HG02623 (cell line): ENCODE measurements around the gene HSP90AB1.

ENCODE experiments used
- ATAC-seq: cut with Tn5 transposase; IDR thresholded peaks from one replicate; pipeline ENCODE4 v1.9.1; 2021; ENCODE audit warnings: moderate library complexity; ENCODE audit not compliant: unreplicated experiment

Gene HSP90AB1

GRCh38 chr6:44265007-44265721 lies 18.3 kb downstream of the HSP90AB1 start, which contains the start of gene NFKBIE:
Gene NFKBIE (minus strand): TSS chr6:44265551. CDS start chr6:44265346, 205 bp downstream.
- ATAC-seq, result peak; percentile 45

- no peak for ATAC-seq
Observed at GRCh38 chr6:44265722-44266233, 18.9 kb downstream of the HSP90AB1 start.

GRCh38 chr6:44266347-44266746 lies 19.4 kb downstream of the HSP90AB1 start:
- no peak for ATAC-seq

- no peak for ATAC-seq
Observed at GRCh38 chr6:44267252-44267651, 20.4 kb downstream of the HSP90AB1 start.

- no peak for ATAC-seq
Observed at GRCh38 chr6:44268095-44268628, 21.3 kb downstream of the HSP90AB1 start.

GRCh38 chr6:44269178-44269920 lies 22.4 kb downstream of the HSP90AB1 start:
- no peak for ATAC-seq

GRCh38 chr6:44269921-44270525 lies 23.1 kb downstream of the HSP90AB1 start, which contains the start of gene TMEM151B:
Gene TMEM151B (plus strand): TSS chr6:44270450. CDS start chr6:44270743, 293 bp downstream.
- ATAC-seq, result no peak

- ATAC-seq, result no peak
Observed at GRCh38 chr6:44270526-44271405, 23.9 kb downstream of the HSP90AB1 start.

- ATAC-seq, result no peak
Observed at GRCh38 chr6:44271406-44271723, 24.5 kb downstream of the HSP90AB1 start.

- no peak for ATAC-seq
Observed at GRCh38 chr6:44271914-44272313, 25.0 kb downstream of the HSP90AB1 start.

GRCh38 chr6:44272529-44272928 lies 25.6 kb downstream of the HSP90AB1 start:
- ATAC-seq, result no peak

GRCh38 chr6:44272999-44273566 lies 26.2 kb downstream of the HSP90AB1 start:
- ATAC-seq, result no peak

GRCh38 chr6:44273617-44274016 lies 26.7 kb downstream of the HSP90AB1 start:
- ATAC-seq, result no peak

- ATAC-seq, result no peak
Observed at GRCh38 chr6:44275271-44275748, 28.4 kb downstream of the HSP90AB1 start.

GRCh38 chr6:44275749-44276648 lies 29.1 kb downstream of the HSP90AB1 start:
- ATAC-seq, result no peak

- no peak for ATAC-seq
Observed at GRCh38 chr6:44276667-44277640, 30.1 kb downstream of the HSP90AB1 start.

- ATAC-seq, result no peak
Observed at GRCh38 chr6:44277763-44278162, 30.9 kb downstream of the HSP90AB1 start.

- ATAC-seq, result no peak
Observed at GRCh38 chr6:44278315-44278714, 31.4 kb downstream of the HSP90AB1 start.
